Fibroblast of mammary gland (primary cell): ENCODE measurements around the gene NUDT21.
A peak's percentile ranks its signal among the peaks of the same experiment; 100 is the strongest.

Experiments
- DNase-seq: peaks from one replicate; pipeline ENCODE4 v3.0.0-alpha.2; 2010; ENCODE audit warnings: low read depth
- H3K4me3 ChIP-seq: 2 replicates; pipeline ENCODE4 v1.5.1; 2011; ENCODE audit warnings: low read depth, mild to moderate bottlenecking, low read length, moderate library complexity; ENCODE audit not compliant: control insufficient read depth
- CTCF ChIP-seq: conservative IDR thresholded peaks from 2 replicates; pipeline ENCODE4 v1.5.1; 2011; ENCODE audit warnings: low read depth, low read length, inconsistent platforms; ENCODE audit not compliant: control insufficient read depth, insufficient read depth

NUDT21 gene

DNA sequence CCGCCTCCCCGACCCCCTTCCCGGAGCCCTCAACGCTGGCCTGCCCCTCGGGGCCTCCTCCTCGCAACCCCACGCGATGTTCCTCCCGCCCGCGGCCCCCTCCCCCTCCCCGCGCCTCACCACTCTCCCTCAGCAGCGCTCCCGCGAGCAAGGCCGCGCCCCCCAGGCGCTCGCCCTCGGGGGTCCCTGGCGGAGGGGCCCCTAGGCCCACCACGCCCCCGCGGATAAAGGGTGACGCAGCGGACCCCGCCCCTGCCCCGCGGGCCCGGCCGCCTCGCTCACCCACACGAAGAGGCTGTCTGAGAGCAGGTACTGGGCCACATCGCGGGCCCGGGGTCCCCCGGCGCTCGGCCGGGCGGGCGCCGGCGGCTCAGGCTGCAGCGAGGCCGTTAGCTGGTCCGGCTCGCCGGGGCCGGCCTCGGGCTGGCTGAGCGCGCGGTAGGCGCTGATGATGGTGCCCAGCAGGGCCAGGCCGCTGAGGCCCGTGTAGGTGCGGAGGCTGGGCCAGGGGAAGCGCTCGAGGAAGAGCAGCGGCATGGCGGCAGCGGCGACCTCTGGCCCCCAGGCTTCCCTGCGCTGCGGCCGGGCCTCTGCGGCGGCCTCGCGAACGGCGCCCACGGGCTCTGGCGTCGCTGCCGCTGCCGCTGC lies 26.2 kb downstream of the NUDT21 start:
- peak overlapping the region; percentile 73 for H3K4me3 ChIP-seq
- DNase-seq: peak; percentile 14
- TF ChIP-seq CTCF: no peak

- TF ChIP-seq CTCF: no peak
- peak; percentile 14 for DNase-seq
- peak overlapping the region; percentile 73 for H3K4me3 ChIP-seq
Measured at GRCh38 chr16:56424404-56424764, 26.7 kb downstream of the NUDT21 start.

DNA sequence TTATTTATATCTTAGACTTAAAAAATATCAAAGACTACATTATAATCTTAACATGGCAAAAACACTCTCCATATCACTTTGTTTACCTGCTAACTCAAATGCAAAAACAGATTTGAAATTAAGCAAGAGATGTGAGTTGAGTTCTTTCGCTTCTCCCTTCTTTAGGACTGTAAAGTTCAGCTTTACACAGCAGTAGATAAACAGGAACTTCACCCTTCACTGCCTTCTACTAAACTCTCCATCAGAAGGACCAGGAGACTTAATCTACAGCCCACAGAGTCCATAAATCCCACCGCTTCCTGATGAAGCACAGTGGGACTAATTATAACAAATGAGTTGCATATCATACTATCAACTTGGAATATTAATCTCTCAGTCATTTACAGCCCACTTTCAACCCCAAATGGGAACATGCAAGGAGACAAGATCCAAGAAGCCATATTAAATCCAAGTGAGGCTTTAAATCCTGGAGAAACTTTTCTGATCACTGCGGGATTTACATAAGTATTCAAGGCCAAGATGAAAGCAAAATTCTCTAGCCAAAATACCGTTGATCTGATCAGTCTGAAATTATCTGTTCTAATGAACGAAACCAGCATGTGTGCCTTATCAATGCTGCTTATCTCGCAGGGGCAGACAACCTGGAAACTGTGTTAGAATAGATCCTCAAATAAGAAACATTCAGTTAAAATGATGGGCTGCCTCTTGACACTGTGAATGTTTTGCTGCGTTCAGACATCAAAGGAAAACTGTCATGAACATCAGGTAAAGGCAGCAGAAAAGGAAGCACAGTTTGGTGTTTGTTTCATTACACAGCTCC lies 27.3 kb downstream of the NUDT21 start:
- no peak for TF ChIP-seq CTCF
- DNase-seq: peak; percentile 7
- H3K4me3 ChIP-seq: peak overlapping the region; percentile 73

- no peak overlapping the region for H3K4me3 ChIP-seq
- TF ChIP-seq CTCF: no peak
- DNase-seq: no peak
Measured at GRCh38 chr16:56422896-56423441, 28.2 kb downstream of the NUDT21 start.

GRCh38 chr16:56421976-56422669 lies 29.0 kb downstream of the NUDT21 start:
- no peak for TF ChIP-seq CTCF
- no peak for DNase-seq
- H3K4me3 ChIP-seq: no peak overlapping the region

DNA sequence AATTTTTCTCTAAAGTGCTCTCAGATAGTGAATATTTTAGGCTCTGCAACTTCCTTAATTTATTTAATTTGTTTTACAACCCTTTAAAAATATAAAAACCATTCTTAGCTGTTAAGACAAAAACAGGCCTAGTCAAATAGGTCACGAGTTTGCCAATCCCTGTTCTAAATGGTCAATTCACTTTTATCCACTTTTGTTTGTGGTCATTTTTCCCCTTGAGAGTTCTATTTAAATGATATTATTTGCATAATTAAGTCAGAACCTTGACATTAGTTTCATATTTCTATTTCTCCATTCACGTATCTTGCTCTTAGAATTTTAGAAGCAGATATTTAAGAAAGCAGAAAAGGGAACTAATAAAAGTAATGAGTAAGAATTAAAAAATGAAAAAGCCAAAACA lies 29.8 kb downstream of the NUDT21 start:
- no peak for DNase-seq
- TF ChIP-seq CTCF: no peak
- H3K4me3 ChIP-seq: no peak overlapping the region
